B cell (primary cell): ENCODE measurements around the gene MYMX. TPM values are rescaled to one million over a fixed set of nuclear protein-coding genes. Genes with fewer than 3 reads are reported as not detected.

ENCODE experiments used
- ATAC-seq: fragments of 200-7000 bp; cut with Tn5 transposase; one replicate; pipeline ENCODE4 v1.10.0; 2021; ENCODE audit warnings: low read depth, mild to moderate bottlenecking, moderate number of reproducible peaks, moderate library complexity
- CTCF ChIA-PET: fragments of 350-600 bp; sonication (Branson Sonifier 250); formaldehyde crosslinking; loops from one replicate; lab custom pipeline; 2021; ENCODE audit warnings: antibody characterized with exemption, inconsistent platforms; lab: Charles Lee
- POLR2A ChIA-PET: fragments of 350-600 bp; sonication (Branson Sonifier 250); formaldehyde crosslinking; loops from one replicate; lab custom pipeline; 2021; ENCODE audit warnings: antibody characterized with exemption; lab: Charles Lee
- DNase-seq: peaks from one replicate; pipeline ENCODE4 v3.0.0; 2013
- H2AFZ ChIP-seq: 2 replicates; pipeline ENCODE4 v1.6.1; 2012; ENCODE audit warnings: mild to moderate bottlenecking, low read depth, low read length; ENCODE audit not compliant: insufficient read depth, poor library complexity, severe bottlenecking
- H3K27ac ChIP-seq, 2 donors: 1 replicate in 1 of 2; 2 replicates in 1 of 2; pipeline ENCODE4 v1.5.1; 2012 to 2013; ENCODE audit warnings: low read length in 2 of 2, mild to moderate bottlenecking in 2 of 2, moderate library complexity in 1 of 2
- H3K27me3 ChIP-seq, 4 experiments: fragments of 200-600 bp in 1 of 4; sonication (generic) in 1 of 4; replicated peaks in 1 of 4; 1 replicate in 2 of 4; 2 replicates in 2 of 4; pipeline versions ENCODE4 v1.6.1 to v1.7.0; 2013 to 2016; ENCODE audit warnings: low read length in 3 of 4, mild to moderate bottlenecking in 2 of 4, mixed read lengths in 1 of 4, moderate library complexity in 1 of 4; ENCODE audit not compliant: insufficient read depth in 4 of 4, control insufficient read depth in 3 of 4; ENCODE audit errors: control extremely low read depth in 1 of 4
- H3K36me3 ChIP-seq, 2 experiments: replicated peaks in 1 of 2; 1 replicate in 1 of 2; 2 replicates in 1 of 2; pipeline versions ENCODE4 v1.6.1 to v1.7.1; 2013; ENCODE audit warnings: low read length in 1 of 2; ENCODE audit not compliant: insufficient read depth in 2 of 2, control insufficient read depth in 1 of 2; ENCODE audit errors: control extremely low read depth in 1 of 2, extremely low read depth in 1 of 2
- H3K4me1 ChIP-seq, 2 donors: fragments of 200-600 bp in 1 of 2; sonication (generic) in 1 of 2; 1 replicate in 1 of 2; 2 replicates in 1 of 2; pipeline versions ENCODE4 v1.5.1 to v1.6.1; 2013 to 2017; ENCODE audit warnings: low read length in 2 of 2; ENCODE audit not compliant: control insufficient read depth in 2 of 2, insufficient read depth in 2 of 2
- H3K4me2 ChIP-seq: replicated peaks from 2 replicates; pipeline ENCODE3; 2012; ENCODE audit warnings: mild to moderate bottlenecking, low read depth, low read length; ENCODE audit not compliant: poor library complexity, severe bottlenecking
- H3K4me3 ChIP-seq, 5 experiments: fragments of 200-600 bp in 1 of 5; sonication (generic) in 1 of 5; 1 replicate in 3 of 5; 2 replicates in 2 of 5; pipeline versions ENCODE4 v1.5.1 to v1.7.0; 2011 to 2016; ENCODE audit warnings: low read length in 4 of 5, mild to moderate bottlenecking in 4 of 5, low read depth in 2 of 5, control low read depth in 1 of 5, moderate library complexity in 1 of 5; ENCODE audit not compliant: insufficient read depth in 1 of 5; ENCODE audit errors: control extremely low read depth in 1 of 5, extremely low read depth in 1 of 5
- H3K79me2 ChIP-seq: fragments of 200-600 bp; sonication (generic); one replicate; pipeline ENCODE4 v1.6.0; 2016; ENCODE audit warnings: low read length; ENCODE audit not compliant: control insufficient read depth, insufficient read depth
- H3K9ac ChIP-seq: fragments of 200-600 bp; sonication (generic); 2 replicates; pipeline ENCODE4 v1.6.1; 2017; ENCODE audit warnings: mild to moderate bottlenecking, low read length, moderate library complexity
- H3K9me3 ChIP-seq, 3 donors: one replicate each; pipeline versions ENCODE4 v1.6.1 to v1.7.1; 2013; ENCODE audit warnings: low read length in 2 of 3; ENCODE audit not compliant: control insufficient read depth in 2 of 3, insufficient read depth in 1 of 3; ENCODE audit errors: control extremely low read depth in 1 of 3
- H4K20me1 ChIP-seq: 2 replicates; pipeline ENCODE4 v1.6.0; 2012; ENCODE audit warnings: mild to moderate bottlenecking, low read length; ENCODE audit not compliant: insufficient read depth, control insufficient read depth, poor library complexity, severe bottlenecking
- H3K27ac Mint-ChIP-seq: one replicate; pipeline ENCODE4 v1.8.0; 2021; ENCODE audit warnings: mixed read lengths
- H3K27me3 Mint-ChIP-seq: one replicate; pipeline ENCODE4 v1.8.0; 2021; ENCODE audit warnings: mixed read lengths
- H3K4me1 Mint-ChIP-seq: one replicate; pipeline ENCODE4 v1.8.0; 2021; ENCODE audit warnings: mixed read lengths
- H3K4me3 Mint-ChIP-seq: one replicate; pipeline ENCODE4 v1.8.0; 2021; ENCODE audit warnings: mixed read lengths
- H3K9me3 Mint-ChIP-seq: one replicate; pipeline ENCODE4 v1.8.0; 2022; ENCODE audit warnings: mixed read lengths; ENCODE audit not compliant: insufficient read depth
- EZH2 ChIP-seq: IDR thresholded peaks from 2 replicates; pipeline ENCODE4 v1.6.1; 2012; ENCODE audit warnings: borderline replicate concordance, low read depth, mild to moderate bottlenecking, moderate library complexity, low read length; ENCODE audit not compliant: insufficient read depth, poor library complexity, severe bottlenecking
- WGBS: methylation state at CpG from one replicate; pipeline ENCODE4 v1.1.5; 2013; ENCODE audit warnings: missing lambda C conversion rate; ENCODE audit not compliant: insufficient coverage; 5-methylcytosine and 5-hydroxymethylcytosine counted together
- intact Hi-C: fragments of 100-400 bp; cut with micrococcal nuclease; formaldehyde crosslinking; loops from one replicate; pipeline ENCODE4 v1.10.0; 2022
- polyA plus RNA-seq: library from polyadenylated mRNA; depleted of rRNA; stranded (reverse); fragments of >200 nt; gene quantifications from 2 replicates; pipeline ENCODE4 v1.2.3, GENCODE V29; 2012
- total RNA-seq, 2 donors: library from RNA; stranded (reverse); fragments of 120-200 nt in 1 of 2; gene quantifications; 1 replicate in 1 of 2; 2 replicates in 1 of 2; pipeline versions ENCODE4 v1.2.3 to v1.2.4, GENCODE V29; 2013 to 2022
- TF ChIP-seq, protein P1 (sequence below): fragments of 200-600 bp; IDR thresholded peaks from one replicate; pipeline ENCODE4 v1.8.0; 2022; ENCODE audit warnings: antibody characterized with exemption, mild to moderate bottlenecking

The MYMX gene
- total and polyA plus RNA-seq, 2 donors (not counting 1 experiment from before 2014, with no cell fraction given): not detected

- H3K4me2 ChIP-seq: peak overlapping the region; percentile 93
- no peaks in the 10 kb centered on the region for H3K27me3 ChIP-seq
- H3K27ac ChIP-seq: peak overlapping the region; percentile 90 to 91
- Mint-ChIP-seq H3K4me3 (peak overlapping the region; percentile 95), H3K9me3 (no peaks in the 10 kb centered on the region), H3K4me1 (peaks cover 15% of the 10 kb centered on the region), H3K27me3 (no peaks in the 10 kb centered on the region), H3K27ac (peak overlapping the region; percentile 96)
- ATAC-seq: peak; percentile 93
- no peaks in the 10 kb centered on the region for H3K36me3 ChIP-seq
- no peaks in the 10 kb centered on the region for H3K79me2 ChIP-seq
- H3K4me3 ChIP-seq: peak overlapping the region; percentile 28 to 85 (median 79)
- under 1% methylated on average over 38 of the region's 42 CpGs for WGBS
- POLR2A ChIA-PET: interaction anchor here (0.9 to 1.8 kb wide), 5 partner anchors 9 to 110 kb away, joined by 3 to 23 read pairs (median 4); partner anchors contain the start of genes HSP90AB1, SLC29A1 and TMEM63B
- DNase-seq: peak; percentile 87
- CTCF ChIA-PET: interaction anchor here (0.8 to 4.5 kb wide), 15 partner anchors 8 to 140 kb away, joined by 3 to 37 read pairs (median 7); partner anchors contain the start of genes HSP90AB1, SLC29A1 and SLC35B2
- TF ChIP-seq EZH2: no peak
- TF ChIP-seq, protein P1, sequence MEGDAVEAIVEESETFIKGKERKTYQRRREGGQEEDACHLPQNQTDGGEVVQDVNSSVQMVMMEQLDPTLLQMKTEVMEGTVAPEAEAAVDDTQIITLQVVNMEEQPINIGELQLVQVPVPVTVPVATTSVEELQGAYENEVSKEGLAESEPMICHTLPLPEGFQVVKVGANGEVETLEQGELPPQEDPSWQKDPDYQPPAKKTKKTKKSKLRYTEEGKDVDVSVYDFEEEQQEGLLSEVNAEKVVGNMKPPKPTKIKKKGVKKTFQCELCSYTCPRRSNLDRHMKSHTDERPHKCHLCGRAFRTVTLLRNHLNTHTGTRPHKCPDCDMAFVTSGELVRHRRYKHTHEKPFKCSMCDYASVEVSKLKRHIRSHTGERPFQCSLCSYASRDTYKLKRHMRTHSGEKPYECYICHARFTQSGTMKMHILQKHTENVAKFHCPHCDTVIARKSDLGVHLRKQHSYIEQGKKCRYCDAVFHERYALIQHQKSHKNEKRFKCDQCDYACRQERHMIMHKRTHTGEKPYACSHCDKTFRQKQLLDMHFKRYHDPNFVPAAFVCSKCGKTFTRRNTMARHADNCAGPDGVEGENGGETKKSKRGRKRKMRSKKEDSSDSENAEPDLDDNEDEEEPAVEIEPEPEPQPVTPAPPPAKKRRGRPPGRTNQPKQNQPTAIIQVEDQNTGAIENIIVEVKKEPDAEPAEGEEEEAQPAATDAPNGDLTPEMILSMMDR: peak; percentile 97
- no peaks in the 10 kb centered on the region for H3K9me3 ChIP-seq
- H3K9ac ChIP-seq: peak overlapping the region; percentile 90
- intact Hi-C loops: loop anchor here (1.0 kb wide), 4 partner anchors 8 to 142 kb away; partner anchors contain the start of gene SLC29A1
- H4K20me1 ChIP-seq: no peaks in the 10 kb centered on the region
- H2AFZ ChIP-seq: peak overlapping the region; percentile 96
- H3K4me1 ChIP-seq: peaks cover 6 to 14% of the 10 kb centered on the region in 2 donors
Measured at GRCh38 chr6:44237813-44238433, 21.2 kb downstream of the MYMX start.
